Measurements from ENCODE around the gene PBXIP1. TPM values are rescaled to one million over a fixed set of nuclear protein-coding genes. Genes with fewer than 3 reads are reported as not detected.
A peak's percentile ranks its signal among the peaks of the same experiment; 100 is the strongest.
"Not testable (repeated sequence)": the region's sequence is repeated elsewhere in the genome, so short reads cannot be mapped to it uniquely, and the experiment has no call there.

Gene PBXIP1
- total RNA-seq, 1 donor from 2014 or later = 23.7 TPM

DNA sequence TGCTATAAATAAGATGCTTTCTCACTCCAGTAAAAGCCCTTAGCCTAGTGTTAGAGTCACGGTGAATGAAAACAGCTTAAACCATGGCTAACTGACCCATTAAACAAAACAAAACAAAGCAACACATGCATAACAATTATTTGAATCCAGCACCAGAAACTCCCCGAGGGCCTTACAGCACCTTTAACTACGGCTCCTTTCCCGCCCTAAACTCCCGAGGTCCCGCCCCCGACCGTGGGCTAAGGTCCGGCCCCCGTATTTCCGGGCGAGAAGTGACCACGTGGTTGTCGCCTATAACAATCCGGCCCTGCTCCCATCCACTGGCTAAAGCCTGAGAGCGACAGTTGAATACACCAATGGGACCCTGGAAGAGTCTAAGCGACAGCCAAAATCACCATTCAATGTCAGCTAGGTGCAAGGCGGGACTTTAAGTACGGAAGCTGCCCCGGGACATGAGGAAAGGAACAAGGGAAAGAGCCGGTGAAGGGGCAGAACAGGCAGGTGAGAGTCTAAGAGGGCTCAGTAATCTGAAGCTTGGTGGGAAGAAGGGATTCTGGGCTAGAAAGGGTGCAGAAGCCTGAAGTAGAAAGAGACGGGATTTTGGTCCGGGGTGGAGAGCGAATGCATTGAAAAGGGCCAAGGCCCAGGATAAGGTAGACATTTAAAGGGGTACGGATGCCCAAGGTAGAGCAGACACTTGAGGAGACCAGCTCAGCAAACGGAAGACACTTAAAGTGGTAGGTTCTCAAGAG, 27.2 kb upstream of the PBXIP1 start, which contains the start of gene FLAD1:
TSS of gene FLAD1 (plus strand) at position 448 of the 752 bp plus-strand sequence. CDS start 351 bp downstream, outside the sequence.
- FAIRE-seq = no peak
- peak; percentile 100 for DNase-seq (ENCODE audit: low read depth)
- H3K36me3 ChIP-seq (ENCODE audit: control insufficient read depth, insufficient read depth, low read length) = peaks cover 6% of the 10 kb centered on the region
- peak within 1 kb of the TSS; percentile 66 for H3K4me3 ChIP-seq (ENCODE audit: low read depth, low read length)
- no peaks in the 10 kb centered on the region for H3K27me3 ChIP-seq (ENCODE audit: control insufficient read depth, insufficient read depth, low read length)
- no peak for TF ChIP-seq CTCF (IDR thresholded peaks at IDR 0.05; ENCODE audit: insufficient read depth, low read length, severe bottlenecking)

- no peak overlapping the region for H3K4me3 ChIP-seq (ENCODE audit: low read depth, low read length)
Observed at GRCh38 chr1:154982341-154982740, 26.4 kb upstream of the PBXIP1 start.

DNA sequence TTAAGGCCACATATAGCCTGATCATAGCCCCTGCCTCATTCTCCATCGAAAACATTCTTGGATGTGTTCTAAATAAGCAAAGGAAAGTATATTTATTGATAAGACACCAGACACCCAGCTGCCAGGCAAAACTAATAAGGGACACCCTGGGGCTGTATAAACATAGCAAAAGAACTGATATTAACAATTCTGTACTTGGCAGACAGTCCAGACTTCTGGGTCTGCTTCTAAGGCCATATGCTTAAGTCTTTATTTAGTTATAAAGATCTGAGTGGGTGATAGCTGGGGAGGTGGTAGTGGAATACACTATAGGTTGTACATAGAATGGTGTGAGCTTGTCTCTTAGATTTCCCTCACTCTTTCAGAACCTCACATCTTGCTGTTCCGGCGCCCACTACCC, 22.5 kb upstream of the PBXIP1 start:
- no peak for DNase-seq (ENCODE audit: low read depth)
- Histone ChIP-seq H3K4me3 (ENCODE audit: low read depth, low read length) (no peak overlapping the region), H3K36me3 (ENCODE audit: control insufficient read depth, insufficient read depth, low read length) (no peaks in the 10 kb centered on the region), H3K27me3 (ENCODE audit: control insufficient read depth, insufficient read depth, low read length) (no peaks in the 10 kb centered on the region)
- no peak for FAIRE-seq
- TF ChIP-seq CTCF (IDR thresholded peaks at IDR 0.05; ENCODE audit: insufficient read depth, low read length, severe bottlenecking) = no peak

More at GRCh38 chr1:154982341-154982740, 26.4 kb upstream of the PBXIP1 start:
- no peak for TF ChIP-seq CTCF (IDR thresholded peaks at IDR 0.05; ENCODE audit: insufficient read depth, low read length, severe bottlenecking)
- Histone ChIP-seq H3K36me3 (ENCODE audit: control insufficient read depth, insufficient read depth, low read length) (peaks cover under 1% of the 10 kb centered on the region), H3K27me3 (ENCODE audit: control insufficient read depth, insufficient read depth, low read length) (no peaks in the 10 kb centered on the region)
- FAIRE-seq (no peak), DNase-seq (ENCODE audit: low read depth) (no peak)

DNA sequence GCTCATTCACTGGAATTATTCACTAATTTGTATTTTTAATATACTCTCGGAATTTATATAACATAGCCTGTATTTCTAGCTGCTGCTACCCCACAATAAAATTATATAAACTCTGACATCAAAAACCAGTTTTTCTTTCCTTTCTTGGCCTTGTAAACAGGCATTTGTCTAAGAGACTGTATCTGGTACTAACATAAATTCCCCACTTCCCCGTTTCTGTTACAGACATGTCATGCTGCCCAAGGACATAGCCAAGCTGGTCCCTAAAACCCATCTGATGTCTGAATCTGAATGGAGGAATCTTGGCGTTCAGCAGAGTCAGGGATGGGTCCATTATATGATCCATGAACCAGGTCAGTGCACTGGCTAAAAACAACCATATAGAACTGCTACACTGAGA, 21.9 kb upstream of the PBXIP1 start:
- H3K27me3 ChIP-seq (ENCODE audit: control insufficient read depth, insufficient read depth, low read length); H3K36me3 ChIP-seq (ENCODE audit: control insufficient read depth, insufficient read depth, low read length); DNase-seq (ENCODE audit: low read depth); H3K4me3 ChIP-seq (ENCODE audit: low read depth, low read length); FAIRE-seq: not testable (repeated sequence)

- peak; percentile 40 for DNase-seq (ENCODE audit: low read depth)
- peak overlapping the region; percentile 35 for H3K4me3 ChIP-seq (ENCODE audit: low read depth, low read length)
- no peaks in the 10 kb centered on the region for H3K27me3 ChIP-seq (ENCODE audit: control insufficient read depth, insufficient read depth, low read length)
- no peak for FAIRE-seq
- no peaks in the 10 kb centered on the region for H3K36me3 ChIP-seq (ENCODE audit: control insufficient read depth, insufficient read depth, low read length)
- TF ChIP-seq CTCF (IDR thresholded peaks at IDR 0.05; ENCODE audit: insufficient read depth, low read length, severe bottlenecking) = no peak
Observed at GRCh38 chr1:154975409-154976059, 19.6 kb upstream of the PBXIP1 start.

GRCh38 chr1:154974808-154975408, 19.0 kb upstream of the PBXIP1 start:
- FAIRE-seq (no peak), DNase-seq (ENCODE audit: low read depth) (peak; percentile 93)
- H3K36me3 ChIP-seq (ENCODE audit: control insufficient read depth, insufficient read depth, low read length) = peaks cover under 1% of the 10 kb centered on the region
- no peaks in the 10 kb centered on the region for H3K27me3 ChIP-seq (ENCODE audit: control insufficient read depth, insufficient read depth, low read length)
- peak overlapping the region; percentile 35 for H3K4me3 ChIP-seq (ENCODE audit: low read depth, low read length)
- no peak for TF ChIP-seq CTCF (IDR thresholded peaks at IDR 0.05; ENCODE audit: insufficient read depth, low read length, severe bottlenecking)
